OCI-LY7 (cell line): Measurements from ENCODE around the gene RPUSD1. TPM values are rescaled to one million over a fixed set of nuclear protein-coding genes. Genes with fewer than 3 reads are reported as not detected.

Source experiments
- BruUV-seq: library from RNA; stranded (reverse); fragments of 400-500 nt; replicated peaks from 2 replicates; lab custom pipeline; 2021; lab: Mats Ljungman, UMichigan
- CTCF ChIA-PET: fragments of 300-600 bp; sonication (Branson Sonifier 250); formaldehyde crosslinking; loops from one replicate; lab custom pipeline; 2022; ENCODE audit warnings: antibody characterized with exemption; ENCODE audit not compliant: unreplicated experiment; lab: Charles Lee
- POLR2A ChIA-PET: fragments of 300-600 bp; sonication (Branson Sonifier 250); formaldehyde crosslinking; loops from one replicate; lab custom pipeline; 2022; ENCODE audit warnings: antibody characterized with exemption; lab: Charles Lee
- DNase-seq: peaks from one replicate; pipeline ENCODE4 v3.0.0-alpha.2; 2015; ENCODE audit warnings: low spot score
- H2AFZ ChIP-seq: fragments of 200-600 bp; sonication (generic), shearing (Covaris generic); 2 replicates; pipeline ENCODE4 v1.6.1; 2014; ENCODE audit warnings: mild to moderate bottlenecking, antibody characterized with exemption, low read length, moderate library complexity
- H3K27ac ChIP-seq: fragments of 200-600 bp; sonication (generic); 2 replicates; pipeline ENCODE4 v1.5.1; 2014; ENCODE audit warnings: mixed run types, low read depth, mild to moderate bottlenecking, moderate library complexity, low read length, inconsistent platforms; ENCODE audit not compliant: poor library complexity, severe bottlenecking
- H3K36me3 ChIP-seq: fragments of 200-600 bp; sonication (generic); 2 replicates; pipeline ENCODE4 v1.6.1; 2014; ENCODE audit warnings: mild to moderate bottlenecking, antibody characterized with exemption, low read length, moderate library complexity, mixed read lengths; ENCODE audit not compliant: insufficient read depth
- H3K4me1 ChIP-seq: fragments of 200-600 bp; sonication (generic); 2 replicates; pipeline ENCODE4 v1.5.1; 2014; ENCODE audit warnings: mild to moderate bottlenecking, low read length; ENCODE audit not compliant: insufficient read depth, poor library complexity, severe bottlenecking
- H3K4me2 ChIP-seq: fragments of 200-600 bp; sonication (generic); 2 replicates; pipeline ENCODE4 v1.6.1; 2014; ENCODE audit warnings: mild to moderate bottlenecking, low read length
- H3K4me3 ChIP-seq: fragments of 200-600 bp; sonication (generic); 2 replicates; pipeline ENCODE4 v1.5.1; 2014; ENCODE audit warnings: mild to moderate bottlenecking, low read depth, low read length; ENCODE audit not compliant: poor library complexity, severe bottlenecking
- H3K79me2 ChIP-seq: fragments of 200-600 bp; sonication (generic); 2 replicates; pipeline ENCODE4 v1.6.1; 2016; ENCODE audit warnings: low read depth, mild to moderate bottlenecking, low read length, moderate library complexity, mixed read lengths; ENCODE audit not compliant: insufficient read depth
- H3K9me2 ChIP-seq: fragments of 200-600 bp; sonication (generic); 2 replicates; pipeline ENCODE4 v1.6.1; 2016; ENCODE audit warnings: mild to moderate bottlenecking, low read length, mixed read lengths; ENCODE audit not compliant: insufficient read depth
- H3K9me3 ChIP-seq: fragments of 200-600 bp; sonication (generic); 2 replicates; pipeline ENCODE4 v1.6.1; 2014; ENCODE audit warnings: mild to moderate bottlenecking, mixed run types, low read length, mixed read lengths
- H4K20me1 ChIP-seq: fragments of 200-600 bp; sonication (generic); 2 replicates; pipeline ENCODE4 v1.6.1; 2014; ENCODE audit warnings: mild to moderate bottlenecking, antibody characterized with exemption, low read length, moderate library complexity, mixed read lengths; ENCODE audit not compliant: insufficient read depth
- EZH2phosphoT487 ChIP-seq: fragments of 200-600 bp; sonication (generic); IDR thresholded peaks from 2 replicates; pipeline ENCODE4 v1.6.1; 2018; ENCODE audit warnings: low read depth, borderline replicate concordance, mild to moderate bottlenecking, mixed run types, antibody characterized with exemption, low read length, moderate library complexity, mixed read lengths
- intact Hi-C: fragments of 100-400 bp; cut with micrococcal nuclease; formaldehyde crosslinking; loops from one replicate; pipeline ENCODE4 v1.10.0; 2022; ENCODE audit not compliant: unreplicated experiment
- total RNA-seq, 2 experiments: library from RNA; depleted of rRNA in 1 of 2; stranded (reverse); fragments of >200 nt in 1 of 2; shearing (Covaris generic) in 1 of 2; gene quantifications; 2 replicates each; pipeline ENCODE4 v1.2.3, GENCODE V29; 2014 to 2022
- TF ChIP-seq, protein P1 (sequence below): fragments of 200-600 bp; sonication (generic); conservative IDR thresholded peaks from 2 replicates; pipeline ENCODE4 v1.5.1; 2014; ENCODE audit warnings: mild to moderate bottlenecking, antibody characterized with exemption, low read length, moderate library complexity, mixed read lengths

Gene RPUSD1
- total RNA-seq, 2 experiments from 2014 or later = 48.6 to 64.1 TPM

DNA sequence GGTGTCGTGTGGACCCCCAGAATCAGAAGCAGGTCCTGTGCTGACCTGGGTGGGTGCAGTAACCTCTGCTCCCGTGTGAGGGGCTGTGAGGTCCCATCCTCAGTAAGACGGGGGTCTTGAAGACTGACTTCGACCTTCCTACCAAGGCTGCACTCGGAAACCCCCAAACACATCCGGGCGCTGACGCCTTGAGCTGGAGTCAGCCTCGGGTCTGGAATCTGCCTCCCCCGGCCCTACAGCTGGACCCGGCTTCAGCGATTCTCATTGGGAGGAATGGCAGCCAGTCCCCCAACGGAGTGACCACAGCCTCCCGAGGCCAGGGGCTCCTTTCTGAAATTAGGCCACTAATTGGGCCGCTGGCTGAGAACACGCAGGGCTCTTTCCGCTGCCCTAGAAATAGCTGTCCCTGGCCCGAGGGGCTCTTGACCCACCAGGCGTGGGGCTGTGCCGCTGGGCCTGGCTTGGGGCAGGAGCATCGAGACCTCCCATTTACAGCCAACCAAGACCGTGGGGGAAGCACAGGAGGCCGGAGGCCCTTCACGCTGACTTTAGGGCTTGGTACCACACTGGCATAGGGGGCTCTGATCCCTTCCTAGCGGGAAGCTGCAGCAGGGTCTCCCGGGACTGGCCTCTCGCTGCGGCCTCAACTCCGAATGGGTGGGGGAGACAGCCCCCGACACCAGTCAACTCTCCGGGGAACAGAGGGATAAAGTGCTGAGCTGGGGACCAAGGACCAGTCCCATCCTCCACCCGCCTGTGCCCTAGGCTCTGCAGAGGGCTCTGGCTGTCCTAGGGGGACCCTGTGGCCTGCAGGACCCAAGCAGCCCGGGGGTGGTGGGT is 15.0 kb upstream of the RPUSD1 start:
- ChIA-PET CTCF (no interaction called here), POLR2A (interaction anchor here (0.7 to 0.9 kb wide), 2 partner anchors 149 to 169 kb away, joined by 3 read pairs; no protein-coding TSS in a partner anchor)
- Histone ChIP-seq H3K4me2 (no peak overlapping the region), H3K79me2 (no peaks in the 10 kb centered on the region), H2AFZ (no peak overlapping the region), H3K4me1 (peaks cover 6% of the 10 kb centered on the region), H3K36me3 (peaks cover 7% of the 10 kb centered on the region), H4K20me1 (no peaks in the 10 kb centered on the region), H3K27ac (no peak overlapping the region), H3K9me2 (no peaks in the 10 kb centered on the region), H3K4me3 (no peak overlapping the region), H3K9me3 (no peaks in the 10 kb centered on the region)
- DNase-seq = no peak
- no TSS peak for BruUV-seq
- intact Hi-C loops = no loop called here
- TF ChIP-seq, protein P1, sequence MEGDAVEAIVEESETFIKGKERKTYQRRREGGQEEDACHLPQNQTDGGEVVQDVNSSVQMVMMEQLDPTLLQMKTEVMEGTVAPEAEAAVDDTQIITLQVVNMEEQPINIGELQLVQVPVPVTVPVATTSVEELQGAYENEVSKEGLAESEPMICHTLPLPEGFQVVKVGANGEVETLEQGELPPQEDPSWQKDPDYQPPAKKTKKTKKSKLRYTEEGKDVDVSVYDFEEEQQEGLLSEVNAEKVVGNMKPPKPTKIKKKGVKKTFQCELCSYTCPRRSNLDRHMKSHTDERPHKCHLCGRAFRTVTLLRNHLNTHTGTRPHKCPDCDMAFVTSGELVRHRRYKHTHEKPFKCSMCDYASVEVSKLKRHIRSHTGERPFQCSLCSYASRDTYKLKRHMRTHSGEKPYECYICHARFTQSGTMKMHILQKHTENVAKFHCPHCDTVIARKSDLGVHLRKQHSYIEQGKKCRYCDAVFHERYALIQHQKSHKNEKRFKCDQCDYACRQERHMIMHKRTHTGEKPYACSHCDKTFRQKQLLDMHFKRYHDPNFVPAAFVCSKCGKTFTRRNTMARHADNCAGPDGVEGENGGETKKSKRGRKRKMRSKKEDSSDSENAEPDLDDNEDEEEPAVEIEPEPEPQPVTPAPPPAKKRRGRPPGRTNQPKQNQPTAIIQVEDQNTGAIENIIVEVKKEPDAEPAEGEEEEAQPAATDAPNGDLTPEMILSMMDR = no peak
- TF ChIP-seq EZH2phosphoT487 = no peak

DNA sequence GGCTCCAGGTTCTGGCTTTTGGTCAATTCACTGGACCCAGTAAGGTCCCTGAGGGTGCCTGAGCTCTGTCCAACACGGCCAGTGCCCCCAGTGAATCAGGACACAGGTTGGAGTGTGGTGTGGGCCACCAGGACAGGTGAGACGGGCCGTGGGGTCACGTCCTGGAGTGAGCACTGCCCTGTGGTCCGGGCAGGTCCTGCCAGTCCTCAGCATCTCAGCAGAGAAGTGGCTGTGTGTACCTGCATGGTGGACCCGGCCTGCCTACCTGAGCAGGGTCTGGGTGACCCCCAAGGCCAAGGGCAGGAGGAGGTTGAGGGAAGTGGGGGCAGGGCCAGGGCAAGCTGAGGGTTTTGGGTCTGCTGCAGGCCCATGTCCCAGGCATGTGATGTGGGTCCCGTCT is 14.3 kb upstream of the RPUSD1 start:
- Histone ChIP-seq H3K9me2 (no peaks in the 10 kb centered on the region), H4K20me1 (no peaks in the 10 kb centered on the region), H3K4me2 (no peak overlapping the region), H3K79me2 (no peaks in the 10 kb centered on the region), H3K4me3 (no peak overlapping the region), H3K4me1 (peaks cover 6% of the 10 kb centered on the region), H3K9me3 (no peaks in the 10 kb centered on the region), H3K36me3 (peaks cover 14% of the 10 kb centered on the region), H2AFZ (no peak overlapping the region), H3K27ac (no peak overlapping the region)
- ChIA-PET CTCF (no interaction called here), POLR2A (no interaction called here)
- no TSS peak for BruUV-seq
- intact Hi-C loops = no loop called here
- DNase-seq = no peak
- TF ChIP-seq EZH2phosphoT487 = no peak
- TF ChIP-seq, protein P1 = no peak
